IPS DF 4.7 (cell line): ENCODE data around the gene FRMD4A.
"Not testable (repeated sequence)": the region's sequence is repeated elsewhere in the genome, so short reads cannot be mapped to it uniquely, and the experiment has no call there.

Source experiments
- DNase-seq: peaks from one replicate; pipeline ENCODE4 v3.0.0-alpha.2; 2013; ENCODE audit warnings: low spot score; ENCODE audit errors: extremely low read depth

Gene FRMD4A

DNA sequence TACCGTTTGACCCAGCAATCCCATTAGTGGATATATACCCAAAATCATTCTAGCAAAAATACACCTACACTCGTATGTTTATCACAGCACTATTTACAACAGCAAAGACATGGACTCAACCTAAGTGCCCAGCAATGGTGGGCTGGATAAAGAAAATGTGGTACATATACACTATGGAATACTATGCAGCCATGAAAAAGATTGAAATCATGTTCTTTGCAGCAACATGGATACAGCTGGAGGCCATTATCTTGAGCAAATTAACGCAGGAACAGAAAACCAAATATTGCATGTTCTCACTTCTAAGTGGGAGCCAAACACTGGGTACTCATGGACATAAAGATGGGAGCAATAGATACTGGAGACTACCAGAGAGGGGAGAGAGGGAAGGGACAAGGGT is 223.9 kb downstream of the FRMD4A start:
- DNase-seq: no peak

DNA sequence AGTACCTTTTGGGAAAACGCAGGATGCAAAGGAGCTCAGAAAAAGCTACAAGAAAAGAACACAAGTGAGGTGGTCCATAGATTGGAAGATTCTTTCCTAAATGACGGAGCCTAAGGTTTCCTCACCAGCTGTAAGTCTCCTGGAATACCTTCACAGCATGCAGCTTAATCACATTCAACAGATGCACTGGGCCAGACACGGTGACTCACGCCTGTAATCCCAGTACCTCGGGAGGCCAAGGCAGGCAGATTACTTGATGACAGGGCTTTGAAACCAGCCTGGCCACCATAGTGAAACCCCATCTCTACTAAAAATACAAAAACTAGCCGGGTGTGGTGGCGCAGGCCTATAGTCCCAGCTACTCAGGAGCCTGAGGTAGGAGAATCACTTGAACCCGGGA is 228.7 kb downstream of the FRMD4A start:
- DNase-seq: no peak

DNA sequence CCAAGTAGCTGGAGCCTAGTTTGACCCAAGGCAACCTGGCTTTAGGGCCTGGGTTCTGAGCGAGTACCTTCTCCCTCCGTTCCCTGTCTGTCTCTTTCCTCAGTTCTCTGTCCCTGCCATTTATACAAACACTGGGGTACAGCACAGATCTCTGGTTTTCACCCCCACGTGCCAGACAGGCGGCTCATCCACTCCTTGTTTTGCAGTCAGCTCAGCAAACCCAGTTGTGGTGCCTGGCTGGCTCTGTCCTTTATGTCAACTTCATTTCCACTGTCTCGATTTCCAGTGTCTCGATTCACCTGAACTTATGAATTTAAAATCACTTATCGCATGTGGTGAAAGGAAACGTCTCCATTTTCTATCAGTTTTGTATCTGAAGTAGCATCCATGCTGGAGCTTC is 230.8 kb downstream of the FRMD4A start:
- no peak for DNase-seq

DNA sequence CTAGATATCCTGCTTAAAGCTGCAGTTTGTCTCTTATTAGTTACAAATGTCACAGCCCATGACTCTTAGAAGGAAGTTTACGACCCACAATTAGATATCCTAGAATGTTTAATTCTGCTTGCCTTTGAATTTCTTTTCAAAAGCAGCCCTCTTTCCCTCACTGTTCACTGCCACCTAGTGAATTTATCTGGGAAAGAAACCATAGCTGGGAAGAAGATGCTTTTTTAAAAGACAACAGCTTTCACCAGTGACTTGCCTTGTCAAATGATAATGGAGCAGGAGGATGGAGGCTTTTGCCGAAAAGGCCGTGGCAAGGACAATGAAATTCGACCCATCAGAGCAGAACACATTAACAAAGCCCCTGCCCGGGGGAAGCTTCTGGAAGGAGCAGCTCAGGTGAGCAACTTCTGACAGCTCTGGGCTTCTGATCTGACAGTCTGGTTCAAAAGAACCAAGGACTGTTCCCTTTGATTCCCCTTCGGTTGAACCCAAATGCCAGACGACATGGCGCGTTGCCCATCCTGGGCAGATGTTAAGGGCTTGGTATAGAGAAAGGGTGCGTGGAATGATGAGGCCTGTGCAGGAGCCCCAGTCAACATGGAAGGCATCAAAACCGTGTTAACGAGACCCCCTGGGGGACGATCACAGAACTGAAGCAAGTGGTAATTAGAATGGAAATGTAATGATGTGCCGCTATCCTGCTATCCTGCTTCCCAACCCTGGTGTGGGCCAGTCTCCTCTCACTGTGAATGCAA is 236.8 kb downstream of the FRMD4A start:
- peak; percentile 38 for DNase-seq

DNA sequence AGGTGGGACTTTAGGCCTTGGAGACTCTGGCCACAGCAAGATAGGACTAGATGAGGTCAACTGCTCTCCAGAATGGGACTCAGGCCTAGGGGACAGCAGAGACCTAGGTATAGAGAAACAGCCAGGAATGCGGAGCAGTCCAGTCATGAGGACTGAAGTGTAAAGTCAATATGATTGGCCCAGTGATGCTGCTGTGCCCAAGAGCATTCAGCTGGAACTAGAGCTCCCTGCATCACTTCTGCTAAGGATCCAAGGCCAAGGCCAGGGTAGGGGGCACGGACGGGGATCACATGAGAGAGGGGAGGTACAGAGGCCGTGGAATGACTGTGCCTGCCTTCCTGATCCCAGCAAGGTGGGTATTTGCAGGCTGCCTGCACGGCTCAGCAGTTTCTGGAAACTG is 237.9 kb downstream of the FRMD4A start:
- no peak for DNase-seq

DNA sequence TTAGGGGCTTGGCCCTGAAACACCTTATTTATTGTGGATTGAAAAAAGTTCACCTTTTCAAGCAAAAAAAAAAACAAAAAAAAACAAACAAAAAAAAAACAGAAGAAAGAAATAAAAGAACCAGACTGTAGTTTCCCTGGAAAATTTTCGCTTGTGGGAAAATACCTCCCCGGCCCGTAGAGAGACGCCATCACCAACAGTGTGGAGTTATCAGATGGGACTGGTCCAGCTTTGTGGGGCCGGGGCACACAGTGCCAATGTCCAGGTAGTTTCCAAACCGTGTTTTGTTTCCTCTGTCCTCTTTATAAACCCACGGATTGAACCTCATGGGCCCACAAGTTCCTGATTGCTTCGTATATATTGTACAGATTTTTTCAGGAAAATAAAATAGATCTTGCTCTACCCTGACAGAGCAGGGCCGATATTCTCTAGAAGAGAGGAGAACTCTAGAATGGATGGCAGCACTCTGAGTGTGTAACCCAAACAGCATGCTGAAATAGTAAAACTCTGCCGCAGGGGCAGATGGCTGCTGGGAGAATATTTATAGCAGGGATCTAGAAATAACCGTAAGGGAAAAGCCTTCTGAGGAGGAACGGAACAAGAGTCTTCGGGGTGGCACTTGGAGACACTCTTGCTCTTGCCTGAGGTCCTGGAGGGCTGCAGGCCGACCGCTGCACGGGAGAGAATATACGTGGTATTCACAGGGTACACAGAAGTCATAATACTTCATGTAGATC is 241.0 kb downstream of the FRMD4A start:
- DNase-seq: no peak

DNA sequence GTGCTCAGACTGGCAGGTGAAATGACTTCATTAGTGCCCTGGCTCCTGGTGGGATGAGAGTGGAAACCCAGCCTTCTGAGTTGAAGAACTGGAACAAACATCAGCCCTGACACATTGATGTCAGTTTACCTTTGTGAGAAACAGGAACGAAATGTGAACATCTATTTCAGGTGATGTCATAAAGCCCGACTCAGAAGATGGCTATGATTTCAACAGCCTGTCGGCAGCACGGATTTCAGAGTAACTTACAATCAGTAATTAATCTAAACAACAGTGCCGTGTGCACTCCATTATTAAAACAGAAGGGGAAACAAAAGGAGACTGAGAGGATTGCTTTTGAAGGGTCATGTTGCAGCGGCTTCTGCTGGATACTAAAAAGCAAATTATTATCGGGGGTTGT is 243.2 kb downstream of the FRMD4A start:
- DNase-seq: no peak

DNA sequence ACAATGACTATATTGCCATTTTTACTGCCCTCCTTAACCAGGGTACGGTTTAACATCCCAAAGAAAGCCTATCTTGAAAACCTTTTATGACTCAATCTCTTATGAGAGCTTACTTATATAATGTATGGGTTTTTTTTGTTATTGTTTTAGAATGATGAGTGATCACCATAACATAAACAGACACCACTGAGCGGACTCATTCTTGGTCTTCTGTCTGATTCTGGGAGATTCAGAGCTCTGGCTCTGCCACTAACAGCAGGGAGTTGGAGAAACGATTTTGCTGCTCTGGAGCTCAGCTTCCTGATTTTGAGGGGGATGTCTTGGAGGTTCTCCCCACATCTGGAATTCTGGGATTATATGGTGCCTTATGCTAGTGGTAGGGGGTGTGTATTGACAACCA is 244.1 kb downstream of the FRMD4A start:
- DNase-seq: no peak

DNA sequence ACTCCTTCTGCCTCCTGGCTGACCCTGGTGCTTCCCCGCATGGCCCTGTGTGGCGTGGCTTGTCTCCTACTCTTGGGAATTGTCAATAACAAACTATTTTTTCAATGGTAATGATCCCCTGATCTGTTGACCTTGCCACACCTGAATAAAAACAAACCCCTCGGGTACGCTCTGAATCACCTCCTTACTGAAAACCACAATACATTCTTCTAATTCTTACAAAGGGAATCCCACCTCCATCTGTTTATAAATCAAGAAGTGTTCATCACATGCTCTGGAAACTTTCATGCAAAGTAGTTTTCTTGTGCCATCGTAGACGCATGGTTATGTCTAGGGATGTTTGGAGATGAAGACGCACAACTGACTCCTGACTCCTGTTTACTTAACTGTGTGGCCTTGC is 245.8 kb downstream of the FRMD4A start:
- no peak for DNase-seq

DNA sequence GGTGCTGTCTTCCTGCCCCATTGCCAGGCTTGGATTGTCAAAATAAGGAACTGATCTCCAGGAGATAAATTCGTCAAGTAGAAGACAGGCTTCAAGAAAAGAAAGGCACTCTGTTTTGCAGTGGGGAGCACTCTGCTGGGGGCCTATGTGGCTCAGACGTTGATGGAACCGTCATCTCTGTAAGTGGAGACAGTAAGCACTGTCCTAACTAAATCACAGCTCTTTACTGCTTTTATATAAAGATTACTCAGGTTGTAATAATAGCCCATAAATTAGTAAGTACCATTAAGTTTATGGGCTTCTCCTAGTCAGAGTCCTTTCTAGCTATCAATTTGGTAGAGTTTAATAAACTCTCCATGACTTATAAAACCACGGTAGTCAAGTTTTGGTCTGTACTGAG is 249.9 kb downstream of the FRMD4A start:
- no peak for DNase-seq

DNA sequence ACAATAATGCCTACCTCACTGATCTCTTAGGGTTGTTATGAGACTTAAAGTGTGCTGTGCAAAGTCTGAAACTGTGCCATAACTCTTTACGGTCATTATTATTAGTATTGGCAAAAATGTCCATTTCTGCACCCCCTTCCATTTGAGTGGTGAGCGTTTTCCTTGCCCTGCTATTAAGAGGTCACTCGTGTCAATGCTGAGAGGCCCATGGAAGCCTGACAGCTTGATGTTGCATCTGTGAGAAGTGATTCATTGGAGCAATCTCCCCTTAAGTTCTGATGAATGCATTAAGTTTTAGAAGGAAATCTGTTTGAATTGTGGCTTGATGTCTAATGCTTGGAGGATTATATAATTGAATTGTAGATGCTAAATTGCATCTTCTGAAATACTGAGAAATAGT is 253.3 kb downstream of the FRMD4A start:
- DNase-seq: no peak

DNA sequence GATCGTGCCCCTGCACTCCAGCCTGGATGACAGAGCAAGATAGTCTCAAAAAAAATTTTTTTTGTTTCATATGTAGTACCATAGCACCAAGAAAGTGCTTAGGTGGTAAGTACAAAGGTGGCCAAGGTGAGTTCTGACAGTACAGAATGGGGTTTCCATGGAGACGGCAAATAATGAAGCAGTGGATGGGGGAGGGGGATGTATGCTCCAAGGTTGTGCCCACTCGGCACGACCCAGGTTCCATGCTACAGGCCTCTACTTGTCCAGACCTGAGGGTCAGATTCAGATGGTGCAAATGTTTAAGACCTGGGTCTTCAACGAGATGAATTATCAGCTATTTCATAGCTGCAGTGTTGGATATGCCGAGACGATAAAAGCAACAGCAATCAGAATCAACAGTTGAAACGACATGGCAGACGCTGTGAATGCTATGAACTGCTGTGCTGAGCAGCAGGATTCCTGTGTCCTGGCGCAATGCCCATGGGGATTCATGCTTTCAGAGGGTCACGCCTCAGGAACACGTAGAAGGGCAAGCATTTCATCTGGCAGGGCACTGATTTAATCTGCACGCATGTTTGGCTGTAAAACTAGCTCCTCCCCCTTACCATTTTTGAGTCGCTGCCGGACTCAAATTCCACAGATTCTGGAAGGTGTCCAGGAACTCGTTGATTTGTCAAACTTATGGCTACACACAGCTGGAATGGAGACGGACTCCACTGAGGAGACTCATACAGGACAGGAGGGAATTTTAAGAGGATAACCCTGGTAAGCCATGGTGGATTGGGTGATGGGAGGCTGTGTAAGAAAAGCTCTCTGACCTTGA is 256.5 kb downstream of the FRMD4A start:
- no peak for DNase-seq

DNA sequence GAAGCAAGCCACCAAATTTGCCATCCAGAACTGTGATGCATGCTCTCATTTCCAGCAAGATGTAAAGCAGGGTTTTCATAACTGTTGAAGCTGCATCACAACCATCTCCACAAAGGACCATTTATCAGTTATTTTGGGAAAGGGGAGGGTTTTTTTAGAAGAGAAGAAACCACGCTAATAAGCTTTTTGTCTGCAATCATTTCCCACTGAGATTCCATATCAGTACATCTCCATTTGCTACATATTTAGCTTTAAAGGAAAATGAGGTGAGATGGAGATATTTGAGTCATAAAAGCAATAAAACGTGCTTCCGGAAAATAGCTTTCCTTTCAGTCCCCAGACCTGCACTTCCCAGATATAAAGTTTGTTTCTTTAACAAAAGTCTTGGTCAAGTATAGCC is 258.2 kb downstream of the FRMD4A start:
- DNase-seq: no peak

DNA sequence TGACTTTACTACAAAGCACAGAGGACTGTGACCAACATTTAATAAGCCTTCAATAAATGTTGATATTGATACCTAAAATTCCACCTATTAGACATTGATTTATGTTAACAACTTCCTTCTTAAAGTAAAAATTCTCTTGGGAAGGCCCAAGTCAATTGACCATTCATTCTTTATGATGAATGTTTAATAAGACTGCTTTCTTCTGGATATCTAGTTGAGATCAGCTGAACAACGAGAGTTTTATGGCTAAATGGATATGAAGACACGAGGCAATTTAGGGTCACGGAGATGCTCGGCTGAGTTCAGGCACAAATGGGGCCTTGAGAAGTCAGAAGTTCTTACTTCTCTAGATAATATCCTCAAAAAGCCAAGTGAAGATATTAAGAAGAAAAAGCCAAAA is 258.8 kb downstream of the FRMD4A start:
- no peak for DNase-seq

DNA sequence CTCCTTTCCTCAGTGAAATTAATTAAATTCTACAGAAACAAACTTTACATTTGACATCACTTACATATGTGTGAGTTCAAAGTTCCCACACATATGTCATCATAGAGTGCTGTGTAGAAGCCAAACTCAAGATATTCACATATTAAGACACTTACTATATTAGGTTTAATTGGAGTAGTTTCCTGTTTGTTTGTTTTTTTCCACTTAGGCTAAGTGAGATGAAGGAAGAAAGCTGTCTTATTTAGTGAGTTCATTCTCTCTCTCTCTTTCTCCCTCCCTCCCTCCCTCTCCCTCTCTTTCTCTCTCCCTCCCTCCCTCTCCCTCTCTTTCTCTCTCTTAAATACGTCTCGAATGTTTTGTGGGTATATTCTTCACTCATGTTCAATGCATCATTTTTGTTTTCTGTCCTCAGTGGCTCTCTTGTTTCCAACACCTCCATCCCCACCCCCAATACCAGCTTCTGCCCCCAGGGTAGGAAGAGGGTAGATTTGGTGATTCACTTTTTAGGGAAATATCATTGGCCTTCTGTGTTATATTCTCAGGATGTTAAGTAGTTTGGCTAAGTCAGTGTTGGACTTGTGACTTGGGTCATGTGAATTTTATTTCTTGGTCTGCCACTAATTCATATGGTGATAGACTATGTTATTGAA is 262.0 kb downstream of the FRMD4A start:
- no peak for DNase-seq

DNA sequence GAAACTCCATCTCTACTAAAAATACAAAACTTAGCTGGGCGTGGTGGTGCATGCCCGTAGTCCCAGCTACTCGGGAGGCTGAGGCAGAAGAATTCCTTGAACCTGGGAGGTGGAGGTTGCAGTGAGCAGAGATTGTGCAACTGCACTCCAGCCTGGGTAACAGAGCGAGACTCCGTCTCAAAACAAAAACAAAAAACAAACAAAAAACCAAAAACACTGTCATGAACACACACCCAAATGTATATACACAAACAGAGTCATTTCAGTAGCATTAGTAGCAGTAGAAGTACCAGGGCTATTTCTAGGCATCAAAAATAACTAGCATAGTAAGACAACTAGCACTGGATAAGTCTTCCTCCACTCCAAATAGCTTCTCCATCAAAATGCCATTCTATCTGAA is 263.1 kb downstream of the FRMD4A start:
- DNase-seq: not testable (repeated sequence)

DNA sequence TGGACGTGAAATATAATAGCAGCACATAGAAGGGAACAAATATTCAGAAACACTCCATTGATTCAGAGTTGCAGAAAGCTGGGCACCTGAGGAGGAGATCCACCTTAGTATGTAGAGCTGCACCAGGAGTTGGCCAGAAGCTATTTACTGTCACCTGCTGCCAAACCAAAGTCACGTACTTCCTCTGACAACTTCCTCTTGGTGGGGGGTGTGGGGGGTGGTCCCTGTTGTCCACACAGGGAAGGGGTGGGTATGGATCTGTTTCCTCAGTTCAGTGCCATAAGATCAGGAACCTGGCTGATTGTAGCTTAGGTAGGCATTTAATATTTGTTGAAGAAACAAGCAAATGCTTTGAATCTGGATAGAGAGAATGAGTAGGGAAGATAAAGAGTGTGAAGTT is 264.6 kb downstream of the FRMD4A start:
- no peak for DNase-seq

DNA sequence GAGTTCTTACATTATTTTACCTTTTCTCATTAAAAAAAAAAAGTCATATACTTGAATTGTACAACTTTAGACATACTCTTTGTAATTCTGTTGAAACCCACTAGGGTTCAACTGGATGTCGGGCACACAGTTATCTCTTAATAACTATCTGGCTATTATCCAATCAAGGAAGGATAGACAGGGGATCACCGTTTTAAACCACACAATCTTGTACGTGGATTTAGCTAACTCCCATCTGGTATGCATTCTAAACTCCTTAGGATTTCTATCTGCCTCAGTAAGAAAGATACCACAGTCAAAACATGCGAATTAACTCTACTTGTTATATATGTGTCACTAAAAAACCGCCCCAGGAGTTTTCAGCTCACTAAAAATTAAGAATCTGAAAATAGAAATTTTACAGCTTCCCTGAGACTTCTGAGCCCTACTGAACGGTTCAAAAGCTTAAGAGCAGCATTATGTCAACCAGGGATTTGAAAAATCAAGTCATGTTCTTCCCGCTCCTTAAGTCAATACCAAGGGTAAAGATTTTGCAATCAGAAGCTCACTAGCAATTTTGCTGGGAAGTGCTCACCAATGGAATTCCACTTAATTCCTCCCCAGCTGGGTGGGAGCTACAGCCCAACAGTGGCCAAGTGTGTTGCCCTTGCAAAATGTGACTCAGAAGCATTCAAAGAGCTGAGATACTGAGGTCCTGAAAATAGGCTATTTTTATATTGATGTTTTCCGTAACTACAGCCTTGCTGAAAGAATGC is 267.0 kb downstream of the FRMD4A start:
- no peak for DNase-seq

DNA sequence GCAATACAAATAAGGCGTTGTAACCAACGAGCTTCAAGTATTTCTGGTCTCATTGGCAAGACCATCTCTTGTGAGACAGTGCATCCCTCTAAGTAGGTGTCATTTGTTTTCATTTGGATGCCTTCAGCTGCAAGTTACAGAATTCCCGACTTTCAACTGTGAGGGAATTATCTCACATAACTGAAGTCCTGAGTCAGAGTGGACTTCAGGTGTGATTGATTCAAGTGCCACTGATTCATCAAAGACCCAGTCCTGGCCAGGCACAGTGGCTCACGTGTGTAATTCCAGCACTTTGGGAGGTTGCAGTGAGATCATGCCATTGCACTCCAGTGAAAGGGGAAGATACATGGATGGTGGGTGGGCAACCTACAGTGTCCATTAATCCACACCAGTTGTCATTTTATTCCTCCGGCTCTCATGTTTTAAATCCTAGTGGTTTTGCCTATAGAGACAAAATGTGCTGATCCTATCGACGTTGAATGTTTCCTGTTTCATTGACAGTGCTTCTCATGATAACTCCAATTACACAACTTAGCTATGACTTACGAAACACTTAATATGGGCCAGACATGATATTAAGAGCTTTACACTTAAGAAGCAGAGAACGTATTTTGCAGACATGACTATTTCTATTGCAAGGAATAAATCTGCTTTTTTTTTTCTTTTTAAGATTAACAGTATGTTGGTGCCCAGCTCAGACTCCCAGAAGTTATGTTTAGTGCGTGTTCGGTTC is 268.0 kb downstream of the FRMD4A start:
- DNase-seq: no peak

DNA sequence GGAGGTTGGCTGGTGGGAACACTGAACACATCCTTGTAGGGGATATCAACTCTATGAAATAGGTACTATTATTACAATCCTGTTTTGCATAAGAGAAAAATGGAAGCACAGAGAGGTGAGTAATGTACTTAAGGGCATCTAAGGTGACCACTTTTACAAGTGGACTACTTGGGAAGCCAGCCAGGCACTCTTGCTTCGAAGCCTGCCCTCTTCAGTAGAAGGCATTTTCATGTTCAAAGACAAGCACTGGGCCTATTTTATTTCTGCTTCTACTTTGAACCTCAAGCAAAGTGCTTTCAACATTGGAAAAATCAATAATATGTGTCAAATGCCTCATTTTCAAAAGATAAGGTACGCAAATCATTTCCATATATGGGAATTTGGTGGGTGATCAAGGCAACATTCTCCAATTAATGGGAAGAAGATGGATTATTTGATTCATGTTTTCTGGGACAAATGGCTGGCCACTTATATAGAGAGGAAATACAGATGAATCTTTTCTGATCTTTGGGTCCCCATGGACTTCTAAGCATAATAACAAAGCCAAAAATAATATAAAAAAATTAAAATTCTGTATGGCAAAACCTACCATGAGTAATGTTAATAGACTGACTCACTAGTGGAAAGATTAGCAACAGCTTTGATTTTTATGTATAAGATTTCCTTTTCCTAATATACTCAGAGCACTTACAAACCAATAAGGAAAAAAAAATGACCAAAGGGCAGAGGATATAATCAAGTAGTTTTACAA is 270.2 kb downstream of the FRMD4A start:
- DNase-seq: no peak
